Sigmoid colon (tissue), 7 donors: ENCODE results near the gene DLGAP3. TPM values are rescaled to one million over a fixed set of nuclear protein-coding genes. Genes with fewer than 3 reads are reported as not detected.

ENCODE experiments used
- DNase-seq: peaks from one replicate; pipeline ENCODE4 v3.0.0-alpha.2; 2019
- H3K27ac ChIP-seq, 4 donors: fragments of 200-600 bp; sonication (generic); one replicate each; pipeline ENCODE4 v1.5.1; 2016 to 2019; ENCODE audit warnings: mild to moderate bottlenecking in 1 of 4
- H3K27me3 ChIP-seq, 3 donors: fragments of 200-600 bp; sonication (generic); one replicate each; pipeline ENCODE4 v1.5.1; 2019; ENCODE audit warnings: mild to moderate bottlenecking in 1 of 3
- H3K36me3 ChIP-seq, 4 donors: fragments of 200-600 bp; sonication (generic); one replicate each; pipeline ENCODE4 v1.5.1; 2016 to 2019
- H3K4me1 ChIP-seq, 4 donors: fragments of 200-600 bp; sonication (generic); one replicate each; pipeline ENCODE4 v1.5.1; 2017 to 2019
- H3K4me3 ChIP-seq, 4 donors: fragments of 200-600 bp; sonication (generic); one replicate each; pipeline ENCODE4 v1.5.1; 2017 to 2019; ENCODE audit warnings: mild to moderate bottlenecking in 2 of 4, moderate library complexity in 1 of 4
- H3K9me3 ChIP-seq, 4 donors: fragments of 200-600 bp in 3 of 4; sonication (generic) in 3 of 4; one replicate each; pipeline versions ENCODE4 v1.5.1 to v1.6.1; 2013 to 2019
- CTCF ChIP-seq, 4 experiments: fragments of 450-650 bp in 3 of 4; fragments of 200-600 bp in 1 of 4; IDR thresholded peaks; one replicate each; pipeline ENCODE4 v1.5.1; 2016 to 2019; ENCODE audit warnings: antibody characterized with exemption in 4 of 4, mild to moderate bottlenecking in 3 of 4, moderate library complexity in 2 of 4
- EP300 ChIP-seq, 4 donors: sonication (generic); formaldehyde crosslinking; IDR thresholded peaks; one replicate each; pipeline ENCODE4 v1.6.1; 2017; ENCODE audit warnings: antibody characterized with exemption in 4 of 4
- POLR2A ChIP-seq, 2 donors: fragments of 450-650 bp; IDR thresholded peaks; one replicate each; pipeline ENCODE4 v1.6.1; 2016; ENCODE audit warnings: antibody characterized with exemption in 2 of 2, mild to moderate bottlenecking in 2 of 2, moderate library complexity in 2 of 2
- POLR2AphosphoS5 ChIP-seq, 4 donors: sonication (generic); formaldehyde crosslinking; IDR thresholded peaks; one replicate each; pipeline ENCODE4 v1.6.1; 2017; ENCODE audit warnings: antibody characterized with exemption in 4 of 4
- WGBS, 2 donors: extraction: QIAGEN DNeasy Blood & Tissue Kit; methylation state at CpG; one replicate each; pipeline ENCODE4 v1.1.7; 2013; 5-methylcytosine and 5-hydroxymethylcytosine counted together
- intact Hi-C: fragments of 100-400 bp; cut with DNase I; formaldehyde crosslinking; loops from one replicate; pipeline ENCODE4 v1.15.1; 2023
- polyA plus RNA-seq, 3 donors: library from polyadenylated mRNA; stranded (reverse); fragments of 200-250 nt; gene quantifications; one replicate each; pipeline ENCODE4 v1.2.3, GENCODE V29; 2013
- total RNA-seq, 4 donors: library from RNA; depleted of rRNA; stranded (reverse); fragments of >200 nt; gene quantifications; one replicate each; pipeline ENCODE4 v1.1.0, GENCODE V29; 2016
- donor health status: healthy with polysubstance abuse.
- donor health status: Bipolar disorder and iron deficiency.
- donor health status: healthy.

The DLGAP3 gene
- total and polyA plus RNA-seq, 7 donors = 0.36 to 0.68 (median 0.55) TPM; not detected in 2

GRCh38 chr1:34859446-34860200, 69.8 kb downstream of the DLGAP3 start, which contains the start of gene SMIM12:
TSS of gene SMIM12 (minus strand) at chr1:34859749. CDS start at chr1:34855977, 3,772 bp downstream.
- Histone ChIP-seq H3K4me3 (peak within 1 kb of the TSS; percentile 72 to 98 (median 90)), H3K27me3 (no peaks in the 10 kb centered on the region), H3K27ac (peak within 1 kb of the TSS; percentile 82 to 94 (median 88)), H3K9me3 (no peaks in the 10 kb centered on the region), H3K36me3 (peaks cover 0 to 13% (median 11%) of the 10 kb centered on the region in 4 donors), H3K4me1 (peaks cover 0 to 32% (median 26%) of the 10 kb centered on the region in 4 donors)
- TF ChIP-seq EP300 (IDR thresholded peaks at IDR 0.05) = no peak
- peak; percentile 79 to 95 (median 93) for TF ChIP-seq POLR2AphosphoS5 (IDR thresholded peaks at IDR 0.05)
- peak; percentile 77 to 84 for TF ChIP-seq POLR2A (IDR thresholded peaks at IDR 0.05)
- peak; percentile 68 to 85 (median 75) for TF ChIP-seq CTCF (IDR thresholded peaks at IDR 0.05)
- 1 to 2% methylated on average over 47 of the region's 47 CpGs for WGBS, 2 donors
- DNase-seq = peak; percentile 97
- intact Hi-C loops = loop anchor here (5.0 to 10.0 kb wide), 2 partner anchors 435 to 1387 kb away; partner anchors contain the start of gene ZSCAN20

- Histone ChIP-seq H3K4me1 (peaks cover 0 to 32% (median 26%) of the 10 kb centered on the region in 4 donors), H3K27me3 (no peaks in the 10 kb centered on the region), H3K4me3 (peak overlapping the region; percentile 72 to 98 (median 90)), H3K27ac (peak overlapping the region; percentile 82 to 94 (median 88)), H3K9me3 (no peaks in the 10 kb centered on the region), H3K36me3 (peaks cover 0 to 19% (median 13%) of the 10 kb centered on the region in 4 donors)
- WGBS, 2 donors = 1% methylated on average over 15 of the region's 15 CpGs
- DNase-seq = no peak
- TF ChIP-seq POLR2A (IDR thresholded peaks at IDR 0.05) (no peak), POLR2AphosphoS5 (IDR thresholded peaks at IDR 0.05) (no peak), CTCF (IDR thresholded peaks at IDR 0.05) (no peak), EP300 (IDR thresholded peaks at IDR 0.05) (no peak)
- intact Hi-C loops = loop anchor here (5.0 to 10.0 kb wide), 2 partner anchors 436 to 1387 kb away; partner anchors contain the start of gene ZSCAN20
These were observed 70.5 kb downstream of the DLGAP3 start for GRCh38 chr1:34858901-34859445.

- intact Hi-C loops = loop anchor here (5.0 to 10.0 kb wide), 2 partner anchors 438 to 1384 kb away; partner anchors contain the start of gene ZSCAN20
- Histone ChIP-seq H3K4me3 (no peak overlapping the region), H3K27ac (no peak overlapping the region), H3K4me1 (peaks cover 0 to 42% (median 31%) of the 10 kb centered on the region in 4 donors), H3K27me3 (no peaks in the 10 kb centered on the region), H3K9me3 (no peaks in the 10 kb centered on the region), H3K36me3 (peaks cover 0 to 29% (median 14%) of the 10 kb centered on the region in 4 donors)
- WGBS, 2 donors = 94 to 95% methylated on average over 6 of the region's 6 CpGs
- TF ChIP-seq EP300 (IDR thresholded peaks at IDR 0.05) = no peak
- no peak for TF ChIP-seq POLR2AphosphoS5 (IDR thresholded peaks at IDR 0.05)
- no peak for TF ChIP-seq CTCF (IDR thresholded peaks at IDR 0.05)
- no peak for TF ChIP-seq POLR2A (IDR thresholded peaks at IDR 0.05)
- no peak for DNase-seq
These were observed 72.8 kb downstream of the DLGAP3 start for GRCh38 chr1:34856697-34857096.

GRCh38 chr1:34852677-34853217, 76.7 kb downstream of the DLGAP3 start:
- DNase-seq = peak; percentile 91
- intact Hi-C loops = loop anchor here (10.0 kb wide), 1 partner anchor 442 kb away; no protein-coding TSS in a partner anchor
- H3K27me3 ChIP-seq = no peaks in the 10 kb centered on the region
- no peak overlapping the region for H3K4me3 ChIP-seq
- no peaks in the 10 kb centered on the region for H3K9me3 ChIP-seq
- peak overlapping the region; percentile 68 to 75 (median 72) for H3K27ac ChIP-seq
- 23 to 33% methylated on average over 6 of the region's 6 CpGs for WGBS, 2 donors
- TF ChIP-seq POLR2AphosphoS5 (IDR thresholded peaks at IDR 0.05) (peak in 3 of 4 donors; percentile 15 to 30 (median 27)), EP300 (IDR thresholded peaks at IDR 0.05) (no peak), CTCF (IDR thresholded peaks at IDR 0.05) (peak; percentile 75 to 92 (median 78))
- H3K4me1 ChIP-seq = peaks cover 0 to 25% (median 13%) of the 10 kb centered on the region in 4 donors
- H3K36me3 ChIP-seq = peaks cover 0 to 29% (median 14%) of the 10 kb centered on the region in 4 donors
